Measurements from ENCODE around the gene SNED1.

Gene SNED1

DNA sequence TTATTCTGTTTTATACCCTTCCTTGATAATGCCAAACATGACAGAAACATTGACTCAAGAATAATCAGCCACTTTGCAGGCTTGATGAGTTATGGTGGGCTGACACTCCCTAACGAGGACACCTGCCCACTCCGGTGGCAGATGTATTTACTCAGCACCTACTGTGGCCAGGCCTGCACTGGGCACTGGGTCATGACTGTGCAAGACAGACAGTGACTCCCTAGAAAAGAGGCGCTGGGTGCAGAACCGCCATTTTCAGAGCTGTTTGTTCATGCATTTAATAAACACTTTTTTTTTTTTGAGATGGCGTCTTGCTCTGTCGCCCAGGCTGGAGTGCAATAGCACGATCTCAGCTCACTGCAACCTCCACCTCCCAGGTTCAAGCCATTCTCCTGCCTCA is 32.5 kb downstream of the SNED1 start:
- no peaks in the 10 kb centered on the region for H4K20me1 ChIP-seq (ENCODE audit: insufficient read depth, low read length)
- H3K27me3 ChIP-seq (replicated peaks; ENCODE audit: insufficient read depth, low read length), result peaks cover 14% of the 10 kb centered on the region
- H3K79me2 ChIP-seq (ENCODE audit: low read length), result no peaks in the 10 kb centered on the region
- H3K9me2 ChIP-seq (replicated peaks; ENCODE audit: insufficient read depth, low read length), result no peaks in the 10 kb centered on the region
- H2AFZ ChIP-seq (ENCODE audit: low read length), result no peak overlapping the region
- H3K27ac ChIP-seq (ENCODE audit: low read length), result no peak overlapping the region
- no peak overlapping the region for H3K4me3 ChIP-seq (ENCODE audit: low read length)
- no peak overlapping the region for H3K4me2 ChIP-seq (ENCODE audit: low read depth, low read length)
- H3K36me3 ChIP-seq (replicated peaks; ENCODE audit: insufficient read depth, low read length), result no peaks in the 10 kb centered on the region
- DNase-seq, result no peak
- no peaks in the 10 kb centered on the region for H3F3A ChIP-seq (ENCODE audit: insufficient read depth, low read length)
- no peak overlapping the region for H3K9ac ChIP-seq (ENCODE audit: low read length)
- no peaks in the 10 kb centered on the region for H3K9me3 ChIP-seq (replicated peaks; ENCODE audit: insufficient read depth, low read length)
- TF ChIP-seq CTCF (IDR thresholded peaks at IDR 0.05; ENCODE audit: low read length) (no peak), EZH2phosphoT487 (IDR thresholded peaks at IDR 0.05; ENCODE audit: low read length) (no peak), EZH2 (optimal IDR thresholded peaks at IDR 0.05; ENCODE audit: low read depth, low read length) (no peak)
- no peaks in the 10 kb centered on the region for H3K4me1 ChIP-seq (ENCODE audit: low read length)

DNA sequence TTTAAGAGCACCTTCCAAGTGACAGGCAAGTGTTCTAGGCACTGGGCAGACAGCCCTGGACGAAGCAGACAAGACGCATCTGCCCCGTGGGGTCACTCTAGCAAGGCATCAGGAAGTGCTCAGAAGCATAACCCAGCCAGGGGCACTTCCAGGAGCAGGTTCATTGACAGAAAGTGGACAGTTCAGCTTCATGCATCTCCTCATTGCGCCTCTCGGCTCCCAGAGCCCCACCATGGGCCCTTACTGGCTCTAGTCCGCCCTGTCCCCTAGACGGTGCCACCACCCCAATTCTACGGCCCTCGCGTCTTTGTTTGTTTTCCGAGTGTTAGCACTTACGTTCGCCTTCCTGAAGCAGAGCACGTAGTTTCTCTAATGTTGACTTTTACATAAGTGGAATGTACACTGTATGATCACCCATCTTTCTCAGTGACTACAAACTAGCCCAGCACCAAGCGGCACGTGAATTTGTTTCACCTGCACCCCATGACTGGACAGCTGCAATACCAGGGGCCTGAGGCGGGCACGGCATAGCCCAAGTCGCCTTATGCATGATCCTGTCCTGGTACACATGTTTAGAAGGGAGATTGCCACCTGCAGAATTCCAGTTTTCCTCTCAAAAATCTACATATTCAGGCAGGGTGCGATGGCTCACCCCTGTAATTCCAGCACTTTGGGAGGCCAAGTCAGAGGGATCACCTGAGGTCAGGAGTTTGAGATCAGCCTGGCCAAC is 33.2 kb downstream of the SNED1 start:
- Histone ChIP-seq H3K9ac (ENCODE audit: low read length) (no peak overlapping the region), H2AFZ (ENCODE audit: low read length) (no peak overlapping the region), H3K4me2 (ENCODE audit: low read depth, low read length) (no peak overlapping the region), H3F3A (ENCODE audit: insufficient read depth, low read length) (no peaks in the 10 kb centered on the region), H3K9me3 (replicated peaks; ENCODE audit: insufficient read depth, low read length) (no peaks in the 10 kb centered on the region), H3K27ac (ENCODE audit: low read length) (no peak overlapping the region), H3K36me3 (replicated peaks; ENCODE audit: insufficient read depth, low read length) (no peaks in the 10 kb centered on the region), H3K4me1 (ENCODE audit: low read length) (no peaks in the 10 kb centered on the region), H3K27me3 (replicated peaks; ENCODE audit: insufficient read depth, low read length) (peaks cover 14% of the 10 kb centered on the region), H3K9me2 (replicated peaks; ENCODE audit: insufficient read depth, low read length) (no peaks in the 10 kb centered on the region), H3K79me2 (ENCODE audit: low read length) (no peaks in the 10 kb centered on the region), H4K20me1 (ENCODE audit: insufficient read depth, low read length) (no peaks in the 10 kb centered on the region), H3K4me3 (ENCODE audit: low read length) (no peak overlapping the region)
- DNase-seq, result no peak
- TF ChIP-seq EZH2phosphoT487 (IDR thresholded peaks at IDR 0.05; ENCODE audit: low read length) (no peak), EZH2 (optimal IDR thresholded peaks at IDR 0.05; ENCODE audit: low read depth, low read length) (no peak), CTCF (IDR thresholded peaks at IDR 0.05; ENCODE audit: low read length) (no peak)

DNA sequence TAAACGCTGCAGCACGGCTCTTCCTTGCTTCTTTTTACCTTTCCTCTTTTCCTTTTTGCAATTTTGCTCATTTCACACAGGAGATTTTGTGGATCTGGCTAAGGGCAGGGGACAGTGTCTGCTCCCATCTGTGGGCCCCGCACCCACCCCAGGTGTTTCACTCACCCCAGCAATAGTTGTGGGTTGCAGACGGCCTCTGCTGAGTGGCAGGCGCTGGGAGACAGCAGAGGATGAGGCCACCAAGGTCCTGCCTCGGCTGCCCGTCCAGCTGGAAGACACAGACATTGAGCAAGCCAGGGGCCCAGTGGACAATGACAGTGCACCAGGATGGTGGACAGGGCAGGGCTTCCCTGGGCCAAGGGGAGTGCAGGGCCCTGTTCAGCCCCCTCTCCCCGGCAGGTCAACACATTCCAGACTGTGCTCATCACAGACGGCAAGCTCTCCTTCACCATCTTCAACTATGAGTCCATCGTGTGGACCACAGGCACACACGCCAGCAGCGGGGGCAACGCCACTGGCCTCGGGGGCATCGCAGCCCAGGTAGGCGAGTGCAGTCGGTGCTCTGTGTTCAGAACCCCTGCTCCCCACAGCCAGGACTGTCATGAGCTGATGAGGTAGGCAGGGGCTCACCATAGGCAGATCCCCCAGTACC is 35.0 kb downstream of the SNED1 start:
- no peak overlapping the region for H3K4me3 ChIP-seq (ENCODE audit: low read length)
- no peaks in the 10 kb centered on the region for H3F3A ChIP-seq (ENCODE audit: insufficient read depth, low read length)
- H3K9me3 ChIP-seq (replicated peaks; ENCODE audit: insufficient read depth, low read length), result no peaks in the 10 kb centered on the region
- H3K9me2 ChIP-seq (replicated peaks; ENCODE audit: insufficient read depth, low read length), result no peaks in the 10 kb centered on the region
- H3K4me1 ChIP-seq (ENCODE audit: low read length), result no peaks in the 10 kb centered on the region
- no peak overlapping the region for H3K4me2 ChIP-seq (ENCODE audit: low read depth, low read length)
- DNase-seq, result no peak
- H4K20me1 ChIP-seq (ENCODE audit: insufficient read depth, low read length), result no peaks in the 10 kb centered on the region
- H3K9ac ChIP-seq (ENCODE audit: low read length), result no peak overlapping the region
- TF ChIP-seq EZH2phosphoT487 (IDR thresholded peaks at IDR 0.05; ENCODE audit: low read length) (no peak), EZH2 (optimal IDR thresholded peaks at IDR 0.05; ENCODE audit: low read depth, low read length) (no peak), CTCF (IDR thresholded peaks at IDR 0.05; ENCODE audit: low read length) (no peak)
- no peaks in the 10 kb centered on the region for H3K79me2 ChIP-seq (ENCODE audit: low read length)
- H3K27ac ChIP-seq (ENCODE audit: low read length), result no peak overlapping the region
- H2AFZ ChIP-seq (ENCODE audit: low read length), result no peak overlapping the region
- peaks cover 10% of the 10 kb centered on the region for H3K27me3 ChIP-seq (replicated peaks; ENCODE audit: insufficient read depth, low read length)
- no peaks in the 10 kb centered on the region for H3K36me3 ChIP-seq (replicated peaks; ENCODE audit: insufficient read depth, low read length)
